K562 (cell line): Measurements from ENCODE around the gene S100P. TPM values are rescaled to one million over a fixed set of nuclear protein-coding genes. Genes with fewer than 3 reads are reported as not detected.

Experiments
- ATAC-seq: fragments of 200-7000 bp; cut with Tn5 transposase; 3 replicates; pipeline ENCODE4 v1.9.1; 2020; ENCODE audit warnings: moderate library complexity
- BruUV-seq: library from RNA; stranded (reverse); fragments of 400-500 nt; replicated peaks from 2 replicates; lab custom pipeline; 2021; lab: Mats Ljungman, UMichigan
- CTCF ChIA-PET: fragments of 300-600 bp; formaldehyde crosslinking; extraction: SDS; loops from one replicate; lab custom pipeline; 2021; ENCODE audit warnings: low intra/inter-chr PET ratio; lab: Yijun Ruan, JAX
- POLR2A ChIA-PET: fragments of 300-600, 350-650 bp; sonication (Branson Sonifier 250); formaldehyde crosslinking; extraction: SDS; loops from one replicate; lab custom pipeline; 2021; ENCODE audit warnings: antibody characterized with exemption, inconsistent platforms; lab: Yijun Ruan, JAX
- DNase-seq, 4 experiments: peaks; one replicate each; pipeline versions ENCODE4 v3.0.0 to v3.0.0-alpha.2; 2011 to 2018; ENCODE audit warnings: low spot score in 3 of 4, mixed read lengths in 3 of 4; ENCODE audit errors: extremely low read depth in 1 of 4
- FAIRE-seq: peaks from 2 replicates; lab custom pipeline; 2011; peaks lifted over from hg19 to GRCh38; lab: Jason Lieb, UNC
- H2AFZ ChIP-seq: 2 replicates; pipeline ENCODE4 v1.6.0; 2011; ENCODE audit warnings: low read depth, low read length, control low read depth, inconsistent platforms
- H3K27ac ChIP-seq: fragments of 200-600 bp; 3 replicates; pipeline ENCODE4 v1.8.0; 2011; ENCODE audit warnings: low read depth, mild to moderate bottlenecking, control low read depth, inconsistent platforms, low read length, moderate library complexity, mixed read lengths; ENCODE audit errors: extremely low read depth
- H3K27me3 ChIP-seq, 2 experiments: fragments of 300-600 bp in 1 of 2; 2 replicates in 1 of 2; 3 replicates in 1 of 2; pipeline versions ENCODE4 v1.6.0 to v1.8.0; 2011; ENCODE audit warnings: inconsistent platforms in 2 of 2, low read length in 2 of 2, mild to moderate bottlenecking in 1 of 2, mixed read lengths in 1 of 2, moderate library complexity in 1 of 2; ENCODE audit not compliant: control insufficient read depth in 2 of 2, insufficient read depth in 2 of 2
- H3K36me3 ChIP-seq: fragments of 300-600 bp; 3 replicates; pipeline ENCODE4 v1.8.0; 2011; ENCODE audit warnings: mild to moderate bottlenecking, low read length, inconsistent platforms; ENCODE audit not compliant: control insufficient read depth, insufficient read depth
- H3K4me1 ChIP-seq, 2 experiments: fragments of 200-600 bp in 1 of 2; replicated peaks in 1 of 2; 2 replicates in 1 of 2; 3 replicates in 1 of 2; pipeline versions ENCODE4 v1.5.1 to v1.8.0; 2011; ENCODE audit warnings: inconsistent platforms in 2 of 2, low read length in 2 of 2, mild to moderate bottlenecking in 1 of 2, mixed read lengths in 1 of 2, moderate library complexity in 1 of 2; ENCODE audit not compliant: control insufficient read depth in 2 of 2, insufficient read depth in 2 of 2
- H3K4me2 ChIP-seq: 2 replicates; pipeline ENCODE4 v1.6.1; 2011; ENCODE audit warnings: low read length, control low read depth, inconsistent platforms, mixed read lengths; ENCODE audit not compliant: insufficient read depth
- H3K4me3 ChIP-seq: fragments of 200-600 bp; sonication (generic), shearing (Covaris generic); 2 replicates; pipeline ENCODE4 v1.5.1; 2016; ENCODE audit warnings: control low read depth, inconsistent platforms
- H3K79me2 ChIP-seq: fragments of 200-600 bp; 3 replicates; pipeline ENCODE4 v1.8.0; 2011; ENCODE audit warnings: low read length, inconsistent platforms; ENCODE audit not compliant: control insufficient read depth, insufficient read depth
- H3K9ac ChIP-seq, 2 experiments: 2 replicates each; pipeline versions ENCODE4 v1.6.0 to v1.6.1; 2011; ENCODE audit warnings: low read depth in 2 of 2, low read length in 2 of 2, control low read depth in 1 of 2, inconsistent platforms in 1 of 2, mild to moderate bottlenecking in 1 of 2, mixed read lengths in 1 of 2; ENCODE audit not compliant: insufficient read depth in 1 of 2
- H3K9me1 ChIP-seq: one replicate; pipeline ENCODE4 v1.6.0; 2011; ENCODE audit warnings: inconsistent platforms, mild to moderate bottlenecking, low read length, moderate library complexity; ENCODE audit not compliant: control insufficient read depth, insufficient read depth
- H3K9me3 ChIP-seq: replicated peaks from 2 replicates; pipeline ENCODE4 v1.5.1; 2011; ENCODE audit warnings: low read depth, low read length, inconsistent platforms; ENCODE audit not compliant: control insufficient read depth, insufficient read depth
- H4K20me1 ChIP-seq: replicated peaks from 2 replicates; pipeline ENCODE4 v1.6.1; 2011; ENCODE audit warnings: low read length, inconsistent platforms, mixed read lengths; ENCODE audit not compliant: control insufficient read depth, insufficient read depth
- BCL6 ChIP-seq: fragments of 250-450 bp; sonication (Bioruptor Pico); IDR thresholded peaks from 2 replicates; pipeline ENCODE4 v1.4.0; 2020
- CC2D1A ChIP-seq: fragments of 450-650 bp; IDR thresholded peaks from 2 replicates; pipeline ENCODE4 v1.6.1; 2017; ENCODE audit warnings: mild to moderate bottlenecking
- MCM7 ChIP-seq, 2 experiments: fragments of 450-650 bp; IDR thresholded peaks; 2 replicates each; pipeline ENCODE4 v1.6.1; 2016 to 2018
- POLR2AphosphoS2 ChIP-seq: IDR thresholded peaks from 2 replicates; pipeline ENCODE4 v1.6.1; 2012; ENCODE audit warnings: low read length, improper control_type of control experiment
- RAD21 ChIP-seq, 2 experiments: fragments of 250-450 bp in 1 of 2; fragments of 450-650 bp in 1 of 2; sonication (Bioruptor Pico) in 1 of 2; formaldehyde crosslinking in 1 of 2; IDR thresholded peaks in 1 of 2; conservative IDR thresholded peaks in 1 of 2; 2 replicates each; pipeline versions ENCODE4 v1.4.0 to v1.8.0; 2020 to 2022; ENCODE audit warnings: mild to moderate bottlenecking in 2 of 2, moderate library complexity in 1 of 2
- WGBS: fragments of 100-300 bp; shearing (Covaris generic); methylation state at CpG from one replicate; pipeline ENCODE4 v1.1.6; 2016; ENCODE audit warnings: low coverage, mixed read lengths; ENCODE audit not compliant: insufficient coverage; ENCODE audit errors: missing lambda C conversion rate; 5-methylcytosine and 5-hydroxymethylcytosine counted together
- in situ Hi-C: fragments of 300-500 bp; cut with MboI; formaldehyde crosslinking; loops from 4 replicates; pipeline ENCODE4 v1.15.0; 2018; ENCODE audit warnings: inconsistent platforms, mixed read lengths
- intact Hi-C: fragments of 100-400 bp; cut with micrococcal nuclease; formaldehyde crosslinking; loops from 2 replicates; pipeline ENCODE4 v1.14.2; 2022
- polyA plus RNA-seq, 8 experiments: library from polyadenylated mRNA; depleted of rRNA in 4 of 8; stranded (reverse) in 5 of 8; unstranded in 3 of 8; fragments of >200 nt; fragmentation: Nextera tagmentation in 2 of 8; fragmentation: Illumina TruSeq in 1 of 8; extraction: Ambion mirVana in 2 of 8; extraction: Trizol in 1 of 8; gene quantifications; 2 replicates each; pipeline versions ENCODE4 v1.2.1 to v1.2.3, GENCODE V29; 2011 to 2014; ENCODE audit warnings: inconsistent platforms in 1 of 8, missing spikeins in 1 of 8
- total RNA-seq, 7 experiments: library from RNA; depleted of rRNA in 6 of 7; stranded (reverse); fragments of >200 nt in 6 of 7; fragmentation: Illumina TruSeq in 2 of 7; extraction: Trizol in 2 of 7; gene quantifications; 2 replicates each; pipeline versions ENCODE4 v1.2.1 to v1.2.3, GENCODE V29; 2011 to 2021; ENCODE audit warnings: low replicate concordance in 1 of 7
- TF ChIP-seq, protein P1 (sequence below): fragments of 250-450 bp; sonication (Bioruptor Pico); IDR thresholded peaks from 2 replicates; pipeline ENCODE4 v1.4.0; 2020; ENCODE audit warnings: mild to moderate bottlenecking, moderate library complexity
- TF ChIP-seq, protein P2 (sequence below): sonication (generic); formaldehyde crosslinking; IDR thresholded peaks from 2 replicates; pipeline ENCODE4 v1.8.1; 2023; ENCODE audit warnings: mild to moderate bottlenecking, missing genetic modification reagents
- TF ChIP-seq, protein P3 (sequence below): fragments of 450-650 bp; conservative IDR thresholded peaks from 2 replicates; pipeline ENCODE4 v1.6.1; 2016; ENCODE audit warnings: missing genetic modification characterization, low read depth, mild to moderate bottlenecking, missing compliant biosample characterization, moderate library complexity
- TF ChIP-seq, protein P4 (sequence below): sonication (generic); formaldehyde crosslinking; IDR thresholded peaks from 2 replicates; pipeline ENCODE4 v1.8.0; 2022; ENCODE audit warnings: missing genetic modification reagents, mild to moderate bottlenecking, moderate library complexity, borderline replicate concordance
- TF ChIP-seq, protein P5 (sequence below): sonication (generic); formaldehyde crosslinking; IDR thresholded peaks from 2 replicates; pipeline ENCODE4 v1.4.0; 2020; ENCODE audit warnings: mild to moderate bottlenecking, missing genetic modification reagents

Gene S100P
- total and polyA plus RNA-seq, 9 of the 15 experiments (the other 6 are each of a cell fraction or from before 2014, with no cell fraction given), result 4.1 to 23.8 (median 7.5) TPM

DNA sequence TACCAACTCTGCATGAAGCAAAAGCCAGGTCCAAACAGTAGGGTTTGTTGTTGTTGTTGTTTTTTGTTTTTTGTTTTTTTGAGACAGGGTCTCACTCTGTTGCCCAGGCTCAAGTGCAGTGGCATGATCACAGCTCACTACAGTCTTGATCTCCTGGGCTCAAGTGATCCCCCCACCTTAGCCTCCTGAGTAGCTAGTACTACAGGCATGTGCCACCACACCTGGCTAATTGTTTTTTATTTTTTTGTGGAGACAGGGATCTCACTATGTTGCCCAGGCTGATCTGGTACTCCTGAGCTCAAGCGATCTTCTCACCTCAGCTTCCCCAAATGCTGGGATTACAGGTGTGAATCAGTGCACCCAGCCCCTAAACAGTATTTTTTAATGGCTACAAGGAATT lies 6.2 kb downstream of the S100P start (continued):
- TF ChIP-seq, protein P1, sequence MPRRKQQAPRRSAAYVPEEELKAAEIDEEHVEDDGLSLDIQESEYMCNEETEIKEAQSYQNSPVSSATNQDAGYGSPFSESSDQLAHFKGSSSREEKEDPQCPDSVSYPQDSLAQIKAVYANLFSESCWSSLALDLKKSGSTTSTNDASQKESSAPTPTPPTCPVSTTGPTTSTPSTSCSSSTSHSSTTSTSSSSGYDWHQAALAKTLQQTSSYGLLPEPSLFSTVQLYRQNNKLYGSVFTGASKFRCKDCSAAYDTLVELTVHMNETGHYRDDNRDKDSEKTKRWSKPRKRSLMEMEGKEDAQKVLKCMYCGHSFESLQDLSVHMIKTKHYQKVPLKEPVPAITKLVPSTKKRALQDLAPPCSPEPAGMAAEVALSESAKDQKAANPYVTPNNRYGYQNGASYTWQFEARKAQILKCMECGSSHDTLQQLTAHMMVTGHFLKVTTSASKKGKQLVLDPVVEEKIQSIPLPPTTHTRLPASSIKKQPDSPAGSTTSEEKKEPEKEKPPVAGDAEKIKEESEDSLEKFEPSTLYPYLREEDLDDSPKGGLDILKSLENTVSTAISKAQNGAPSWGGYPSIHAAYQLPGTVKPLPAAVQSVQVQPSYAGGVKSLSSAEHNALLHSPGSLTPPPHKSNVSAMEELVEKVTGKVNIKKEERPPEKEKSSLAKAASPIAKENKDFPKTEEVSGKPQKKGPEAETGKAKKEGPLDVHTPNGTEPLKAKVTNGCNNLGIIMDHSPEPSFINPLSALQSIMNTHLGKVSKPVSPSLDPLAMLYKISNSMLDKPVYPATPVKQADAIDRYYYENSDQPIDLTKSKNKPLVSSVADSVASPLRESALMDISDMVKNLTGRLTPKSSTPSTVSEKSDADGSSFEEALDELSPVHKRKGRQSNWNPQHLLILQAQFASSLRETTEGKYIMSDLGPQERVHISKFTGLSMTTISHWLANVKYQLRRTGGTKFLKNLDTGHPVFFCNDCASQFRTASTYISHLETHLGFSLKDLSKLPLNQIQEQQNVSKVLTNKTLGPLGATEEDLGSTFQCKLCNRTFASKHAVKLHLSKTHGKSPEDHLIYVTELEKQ (CRISPR knock-in tag), result no peak
- TF ChIP-seq, all 486 proteins: peak for 3

DNA sequence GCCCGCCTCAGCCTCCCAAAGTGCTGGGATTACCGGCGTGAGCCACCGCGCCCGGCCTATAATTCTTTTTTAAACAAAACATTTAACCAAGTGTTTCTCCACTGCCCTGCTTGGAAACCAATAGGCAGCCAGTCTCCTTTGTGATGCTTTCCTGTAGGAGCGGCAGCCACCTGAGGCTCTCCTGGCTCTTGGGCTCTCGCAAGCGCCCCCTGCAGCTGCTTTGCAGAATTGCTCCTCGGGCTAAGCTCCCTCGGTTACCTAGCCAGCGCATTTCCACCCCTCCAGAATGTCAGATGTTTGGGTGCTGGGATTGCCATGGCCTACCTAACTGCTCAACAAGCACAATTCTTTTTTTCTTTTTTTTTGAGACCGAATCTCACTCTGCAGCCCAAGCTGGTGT lies 7.7 kb downstream of the S100P start:
- Histone ChIP-seq H3K9me3 (no peaks in the 10 kb centered on the region), H3K4me1 (peaks cover 5 to 19% of the 10 kb centered on the region in 2 experiments; a peak in 4 of 5 replicates), H3K36me3 (peaks cover 31% of the 10 kb centered on the region), H3K4me3 (no peak overlapping the region), H3K27me3 (no peaks in the 10 kb centered on the region), H3K9ac (no peak overlapping the region), H3K79me2 (peaks cover 28% of the 10 kb centered on the region), H3K9me1 (no peaks in the 10 kb centered on the region), H3K27ac (no peak overlapping the region), H3K4me2 (no peak overlapping the region), H4K20me1 (no peaks in the 10 kb centered on the region), H2AFZ (no peak overlapping the region)
- ChIA-PET CTCF (no interaction called here), POLR2A (interaction anchor here (0.6 to 1.1 kb wide), 3 partner anchors 23 to 411 kb away, joined by 3 read pairs; no protein-coding TSS in a partner anchor)
- no peak for FAIRE-seq
- intact Hi-C loops, result no loop called here
- BruUV-seq, result no TSS peak
- in situ Hi-C loops, result no loop called here
- ATAC-seq, result peak; percentile 73
- DNase-seq, result peak; percentile 38 to 66 (median 56)
- 74% methylated on average over 13 of the region's 13 CpGs for WGBS
- TF ChIP-seq MCM7 (IDR thresholded peaks at IDR 0.05) (no peak), CC2D1A (no peak), POLR2AphosphoS2 (no peak), BCL6 (CRISPR knock-in tag) (no peak), RAD21 (CRISPR knock-in tag; conservative IDR thresholded peaks at IDR 0.05 in 1 of 2, IDR thresholded peaks at IDR 0.05 in 1 of 2) (peak in 1 of 2 experiments; percentile 24; a peak in 1 of 4 replicates)
- TF ChIP-seq, protein P2, sequence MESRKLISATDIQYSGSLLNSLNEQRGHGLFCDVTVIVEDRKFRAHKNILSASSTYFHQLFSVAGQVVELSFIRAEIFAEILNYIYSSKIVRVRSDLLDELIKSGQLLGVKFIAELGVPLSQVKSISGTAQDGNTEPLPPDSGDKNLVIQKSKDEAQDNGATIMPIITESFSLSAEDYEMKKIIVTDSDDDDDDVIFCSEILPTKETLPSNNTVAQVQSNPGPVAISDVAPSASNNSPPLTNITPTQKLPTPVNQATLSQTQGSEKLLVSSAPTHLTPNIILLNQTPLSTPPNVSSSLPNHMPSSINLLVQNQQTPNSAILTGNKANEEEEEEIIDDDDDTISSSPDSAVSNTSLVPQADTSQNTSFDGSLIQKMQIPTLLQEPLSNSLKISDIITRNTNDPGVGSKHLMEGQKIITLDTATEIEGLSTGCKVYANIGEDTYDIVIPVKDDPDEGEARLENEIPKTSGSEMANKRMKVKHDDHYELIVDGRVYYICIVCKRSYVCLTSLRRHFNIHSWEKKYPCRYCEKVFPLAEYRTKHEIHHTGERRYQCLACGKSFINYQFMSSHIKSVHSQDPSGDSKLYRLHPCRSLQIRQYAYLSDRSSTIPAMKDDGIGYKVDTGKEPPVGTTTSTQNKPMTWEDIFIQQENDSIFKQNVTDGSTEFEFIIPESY (CRISPR knock-in tag), result peak; percentile 72
- TF ChIP-seq, protein P3, sequence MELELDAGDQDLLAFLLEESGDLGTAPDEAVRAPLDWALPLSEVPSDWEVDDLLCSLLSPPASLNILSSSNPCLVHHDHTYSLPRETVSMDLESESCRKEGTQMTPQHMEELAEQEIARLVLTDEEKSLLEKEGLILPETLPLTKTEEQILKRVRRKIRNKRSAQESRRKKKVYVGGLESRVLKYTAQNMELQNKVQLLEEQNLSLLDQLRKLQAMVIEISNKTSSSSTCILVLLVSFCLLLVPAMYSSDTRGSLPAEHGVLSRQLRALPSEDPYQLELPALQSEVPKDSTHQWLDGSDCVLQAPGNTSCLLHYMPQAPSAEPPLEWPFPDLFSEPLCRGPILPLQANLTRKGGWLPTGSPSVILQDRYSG (tag), result no peak
- TF ChIP-seq, protein P4, sequence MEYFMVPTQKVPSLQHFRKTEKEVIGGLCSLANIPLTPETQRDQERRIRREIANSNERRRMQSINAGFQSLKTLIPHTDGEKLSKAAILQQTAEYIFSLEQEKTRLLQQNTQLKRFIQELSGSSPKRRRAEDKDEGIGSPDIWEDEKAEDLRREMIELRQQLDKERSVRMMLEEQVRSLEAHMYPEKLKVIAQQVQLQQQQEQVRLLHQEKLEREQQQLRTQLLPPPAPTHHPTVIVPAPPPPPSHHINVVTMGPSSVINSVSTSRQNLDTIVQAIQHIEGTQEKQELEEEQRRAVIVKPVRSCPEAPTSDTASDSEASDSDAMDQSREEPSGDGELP (CRISPR knock-in tag), result peak; percentile 37; the same call in 1 of the 2 replicates
- TF ChIP-seq, protein P5, sequence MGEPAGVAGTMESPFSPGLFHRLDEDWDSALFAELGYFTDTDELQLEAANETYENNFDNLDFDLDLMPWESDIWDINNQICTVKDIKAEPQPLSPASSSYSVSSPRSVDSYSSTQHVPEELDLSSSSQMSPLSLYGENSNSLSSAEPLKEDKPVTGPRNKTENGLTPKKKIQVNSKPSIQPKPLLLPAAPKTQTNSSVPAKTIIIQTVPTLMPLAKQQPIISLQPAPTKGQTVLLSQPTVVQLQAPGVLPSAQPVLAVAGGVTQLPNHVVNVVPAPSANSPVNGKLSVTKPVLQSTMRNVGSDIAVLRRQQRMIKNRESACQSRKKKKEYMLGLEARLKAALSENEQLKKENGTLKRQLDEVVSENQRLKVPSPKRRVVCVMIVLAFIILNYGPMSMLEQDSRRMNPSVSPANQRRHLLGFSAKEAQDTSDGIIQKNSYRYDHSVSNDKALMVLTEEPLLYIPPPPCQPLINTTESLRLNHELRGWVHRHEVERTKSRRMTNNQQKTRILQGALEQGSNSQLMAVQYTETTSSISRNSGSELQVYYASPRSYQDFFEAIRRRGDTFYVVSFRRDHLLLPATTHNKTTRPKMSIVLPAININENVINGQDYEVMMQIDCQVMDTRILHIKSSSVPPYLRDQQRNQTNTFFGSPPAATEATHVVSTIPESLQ (CRISPR knock-in tag), result no peak
